Fibroblast of skin of right biceps (primary cell): ENCODE measurements around the gene CLDN2.

ENCODE experiments used
- DNase-seq: peaks from one replicate; pipeline ENCODE4 v3.0.0-alpha.2; 2013

CLDN2 gene

DNA sequence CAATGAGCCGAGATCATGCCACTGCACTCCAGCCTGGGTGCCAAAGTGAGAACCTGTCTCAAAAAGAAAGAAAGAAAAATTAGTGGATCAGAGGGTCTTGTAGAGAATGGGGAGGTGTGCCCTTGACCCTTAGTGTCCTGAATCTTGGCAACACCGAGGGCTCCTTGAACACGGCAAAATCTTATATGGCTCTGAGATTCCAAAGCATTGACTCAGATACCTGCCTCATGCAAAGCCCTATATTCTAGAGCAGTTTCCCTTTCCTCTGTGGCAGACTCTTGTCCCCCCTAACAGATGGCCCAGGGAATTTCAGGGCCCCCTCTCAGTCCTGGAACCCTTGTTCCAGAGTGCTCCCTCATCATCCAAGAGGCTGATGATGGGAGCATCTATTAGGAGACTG lies 6.8 kb downstream of the CLDN2 start:
- no peak for DNase-seq

DNA sequence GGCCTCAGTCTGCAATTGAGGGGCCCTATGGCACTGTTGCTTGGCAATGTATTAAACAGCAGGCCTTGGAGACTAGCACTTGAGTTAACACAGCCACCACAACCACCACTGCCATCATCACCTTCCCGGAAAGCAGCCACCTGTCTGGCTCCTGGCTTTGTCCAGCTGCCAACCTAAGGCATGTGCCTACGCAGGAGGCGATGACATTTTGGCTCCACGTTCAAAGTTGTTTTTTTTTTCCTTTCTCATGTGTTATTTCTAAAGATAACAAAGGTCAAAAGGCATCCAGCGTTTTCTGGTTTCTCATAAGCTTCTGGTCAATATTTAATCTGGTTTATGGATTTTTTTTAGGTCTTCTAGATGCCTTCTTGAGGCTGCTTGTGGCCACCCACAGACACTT lies 7.5 kb downstream of the CLDN2 start:
- DNase-seq, result no peak

DNA sequence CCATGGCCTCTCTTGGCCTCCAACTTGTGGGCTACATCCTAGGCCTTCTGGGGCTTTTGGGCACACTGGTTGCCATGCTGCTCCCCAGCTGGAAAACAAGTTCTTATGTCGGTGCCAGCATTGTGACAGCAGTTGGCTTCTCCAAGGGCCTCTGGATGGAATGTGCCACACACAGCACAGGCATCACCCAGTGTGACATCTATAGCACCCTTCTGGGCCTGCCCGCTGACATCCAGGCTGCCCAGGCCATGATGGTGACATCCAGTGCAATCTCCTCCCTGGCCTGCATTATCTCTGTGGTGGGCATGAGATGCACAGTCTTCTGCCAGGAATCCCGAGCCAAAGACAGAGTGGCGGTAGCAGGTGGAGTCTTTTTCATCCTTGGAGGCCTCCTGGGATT lies 8.0 kb downstream of the CLDN2 start:
- DNase-seq, result no peak

DNA sequence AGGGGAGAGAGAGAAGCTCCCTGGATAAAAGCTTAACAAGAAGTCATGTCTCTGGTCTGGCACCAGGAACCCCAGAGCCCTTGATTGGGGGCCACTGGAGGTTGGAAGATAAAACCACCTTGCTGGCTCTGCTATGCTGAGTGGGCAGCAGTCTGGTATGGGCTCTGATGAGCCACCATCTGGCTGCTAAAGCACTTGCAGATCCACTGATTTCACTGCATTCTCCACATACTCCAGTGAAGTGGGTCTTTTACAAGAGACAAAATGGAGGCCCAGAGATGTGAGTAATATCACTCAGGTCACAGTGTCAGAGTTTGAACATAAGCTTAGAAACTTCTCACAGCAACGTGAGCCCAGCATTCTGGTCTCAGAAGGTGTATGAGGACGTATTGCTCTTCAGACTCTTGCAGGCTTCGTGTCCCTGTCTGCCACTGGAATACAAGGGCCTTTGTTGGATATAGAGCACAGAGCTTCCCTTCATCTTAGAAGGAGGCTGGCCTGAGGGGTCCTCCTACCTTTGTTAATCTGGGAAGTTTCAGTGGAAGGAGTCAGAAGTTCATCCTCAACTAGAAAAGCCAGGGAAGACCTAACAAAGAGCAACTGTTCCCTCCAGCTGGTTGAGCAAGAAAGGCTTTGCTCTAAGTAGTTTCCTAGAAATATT lies 11.8 kb downstream of the CLDN2 start:
- no peak for DNase-seq

DNA sequence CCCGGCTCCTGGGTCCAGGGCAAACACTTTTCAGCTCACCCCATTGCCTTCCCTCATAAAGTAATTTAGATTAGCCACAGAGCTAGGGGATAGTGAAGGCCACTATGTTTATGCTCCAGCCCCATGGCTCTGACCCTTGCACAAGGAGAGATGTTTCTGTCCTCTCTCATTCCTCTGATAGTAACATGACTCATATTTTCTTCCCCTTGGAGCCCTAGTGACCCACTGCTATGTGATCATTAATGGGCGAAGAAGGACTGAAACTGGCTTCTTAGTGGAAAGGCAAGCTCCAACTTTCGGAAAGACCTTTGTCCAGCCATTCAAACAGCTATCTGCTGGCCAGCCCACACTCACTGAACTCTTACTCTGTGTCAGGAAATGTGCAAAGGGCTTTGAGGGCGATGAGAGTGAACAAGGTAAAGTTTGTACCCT lies 12.3 kb downstream of the CLDN2 start:
- no peak for DNase-seq

DNA sequence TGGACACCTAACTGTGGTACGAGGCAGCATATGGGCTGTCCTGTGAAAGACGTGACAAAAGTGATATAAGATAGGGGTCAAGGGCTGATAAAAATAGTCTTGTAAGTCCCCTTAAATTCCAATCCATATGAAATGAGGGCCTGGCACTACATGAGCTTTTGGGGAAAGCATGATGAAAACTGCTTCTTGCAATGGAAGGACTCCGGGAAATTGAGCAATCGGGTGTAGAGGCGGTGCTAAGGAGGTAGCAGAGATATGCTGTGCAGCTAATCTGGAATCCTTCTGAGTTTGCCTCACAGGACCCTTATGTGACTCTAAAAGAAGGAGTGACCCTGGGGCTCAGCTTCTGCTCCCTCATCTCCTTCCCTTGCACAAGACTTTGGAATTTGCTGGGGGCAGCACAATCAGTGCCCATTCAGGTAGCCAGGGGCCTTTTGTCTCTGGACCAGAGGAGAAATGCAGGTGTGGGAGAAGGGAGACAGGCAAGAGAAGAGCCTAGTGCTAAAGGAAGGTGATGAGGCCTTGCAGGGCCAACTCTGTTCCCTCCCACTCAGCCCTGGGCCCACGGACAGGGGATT lies 12.8 kb downstream of the CLDN2 start:
- no peak for DNase-seq

DNA sequence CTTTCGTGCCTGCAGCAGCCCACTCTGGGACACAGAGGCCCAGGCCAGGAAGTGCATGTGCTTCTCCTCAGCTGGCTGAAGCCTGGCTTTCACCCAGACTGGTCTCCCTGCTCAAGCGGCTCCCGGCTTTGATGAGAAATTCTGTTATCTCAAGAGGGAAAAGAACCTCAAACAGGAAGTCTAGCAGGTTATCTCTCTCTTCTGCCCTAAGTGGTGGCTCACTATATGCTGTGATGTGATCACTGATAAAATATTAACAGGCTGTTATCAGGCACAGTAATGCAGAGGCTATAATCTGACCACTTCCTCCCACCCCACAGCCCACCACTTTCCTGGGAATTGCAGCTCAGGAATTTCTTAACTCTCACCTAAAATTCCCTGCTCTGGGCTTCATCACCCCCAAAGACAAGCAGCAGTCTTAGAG lies 13.3 kb downstream of the CLDN2 start:
- no peak for DNase-seq

DNA sequence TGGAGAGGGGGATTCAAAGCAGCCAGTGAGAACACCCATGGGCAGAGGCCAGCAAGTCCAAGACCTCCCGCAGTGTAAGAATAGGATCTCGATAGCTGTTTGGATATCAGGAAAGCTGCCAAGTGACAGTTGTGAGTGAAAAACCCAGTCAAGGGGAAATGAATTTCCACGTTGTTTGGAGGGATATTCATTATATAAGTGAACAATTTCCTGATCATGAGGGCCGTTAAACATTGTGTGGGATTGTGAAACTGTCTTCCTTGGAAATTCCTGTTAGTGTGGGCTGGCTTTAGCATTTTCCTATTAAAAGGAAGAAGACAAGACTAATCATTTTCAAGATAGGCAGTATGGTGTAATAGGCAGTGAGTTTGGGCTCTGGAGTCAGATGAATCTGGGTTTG lies 15.0 kb downstream of the CLDN2 start:
- DNase-seq, result no peak

DNA sequence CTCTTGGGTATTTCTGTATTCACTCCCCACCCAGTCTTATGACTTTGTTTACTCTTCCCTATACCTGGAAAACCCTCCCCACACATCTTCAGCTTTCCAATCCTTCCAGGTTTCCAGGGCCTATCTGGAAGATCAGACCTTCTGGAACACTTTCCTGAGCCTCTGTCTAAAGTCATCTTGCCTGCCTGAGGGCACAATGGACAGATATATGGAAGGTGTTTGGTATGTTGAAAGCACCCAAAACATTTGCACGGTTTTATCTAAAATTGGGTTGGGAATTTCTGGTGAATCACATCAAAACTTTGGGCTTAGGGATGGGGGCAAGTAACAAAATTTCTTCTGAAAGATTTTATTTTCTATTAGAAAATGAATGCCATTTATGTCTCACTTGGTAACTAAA lies 16.0 kb downstream of the CLDN2 start:
- no peak for DNase-seq

DNA sequence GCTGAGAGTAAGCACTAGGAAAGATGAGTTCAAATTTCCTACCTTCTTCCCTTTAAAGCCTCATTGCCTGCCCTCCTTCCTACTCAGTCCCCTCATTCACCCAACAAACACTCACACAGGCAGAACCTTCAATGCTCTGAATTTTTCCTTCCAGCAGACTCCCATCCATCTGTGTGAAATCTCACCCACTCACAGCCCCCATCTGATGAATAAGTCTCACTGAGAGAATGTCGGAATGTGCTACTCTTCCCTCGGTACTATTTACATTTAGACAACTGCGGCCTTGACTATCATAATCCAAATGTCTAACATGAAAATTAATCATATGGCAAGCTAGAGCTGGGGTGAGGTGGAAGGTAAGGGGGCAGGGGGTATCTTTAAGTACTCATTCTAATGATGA lies 19.4 kb downstream of the CLDN2 start:
- no peak for DNase-seq

DNA sequence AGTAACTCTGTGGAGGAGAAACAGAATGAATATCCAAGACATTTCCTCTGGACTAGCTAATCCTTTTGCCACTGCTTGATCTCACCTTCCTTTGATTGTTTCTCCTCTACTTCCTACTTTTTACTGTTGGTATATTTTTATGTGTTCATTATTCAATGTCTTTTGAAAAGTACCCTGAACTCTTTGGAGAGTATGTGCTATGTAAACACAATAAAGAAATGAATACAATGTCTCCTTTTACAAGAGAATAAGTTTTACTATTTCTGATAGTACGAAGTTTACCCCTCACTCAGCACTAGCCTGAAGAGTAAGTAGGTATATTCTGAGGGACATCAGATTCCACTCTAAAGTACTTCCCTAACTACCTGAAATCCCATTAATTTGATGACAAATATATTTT lies 19.9 kb downstream of the CLDN2 start:
- no peak for DNase-seq

DNA sequence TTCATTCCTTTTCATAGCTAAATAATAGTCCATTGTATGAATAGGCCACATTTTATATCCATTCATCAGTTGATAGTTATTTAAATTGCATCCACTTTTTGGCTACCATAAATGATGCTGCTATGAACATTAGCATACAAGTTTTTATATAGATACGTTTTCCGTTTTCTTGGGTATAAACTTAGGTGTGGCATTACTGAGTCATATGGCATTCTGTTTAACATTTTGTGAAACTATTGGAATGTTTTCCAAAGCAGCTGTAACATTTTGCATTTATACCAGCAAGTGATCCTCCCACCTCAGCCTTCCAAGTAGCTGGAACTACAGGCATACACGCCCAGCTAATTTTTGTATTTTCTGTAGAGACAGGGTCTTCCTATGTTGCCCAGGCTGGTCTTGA lies 26.3 kb downstream of the CLDN2 start:
- DNase-seq, result no peak

DNA sequence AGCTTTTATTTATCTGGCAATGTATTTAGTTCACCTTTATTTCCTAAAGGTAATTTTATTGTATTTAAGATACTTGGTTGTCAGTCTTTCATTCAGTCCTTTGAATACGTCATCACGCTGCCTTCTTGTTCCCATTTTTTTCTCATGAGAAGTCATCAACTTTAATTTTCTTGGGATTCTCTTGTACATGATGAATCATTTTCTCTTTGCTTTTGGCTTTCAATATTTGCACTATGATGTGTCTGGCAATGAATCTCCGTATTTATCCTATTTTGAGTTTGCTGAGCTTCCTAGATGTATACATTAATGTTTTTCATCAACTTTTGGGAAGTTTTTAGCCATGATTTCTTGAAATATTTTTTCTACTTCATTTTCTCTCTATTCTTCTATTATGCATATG lies 28.4 kb downstream of the CLDN2 start:
- DNase-seq, result no peak

DNA sequence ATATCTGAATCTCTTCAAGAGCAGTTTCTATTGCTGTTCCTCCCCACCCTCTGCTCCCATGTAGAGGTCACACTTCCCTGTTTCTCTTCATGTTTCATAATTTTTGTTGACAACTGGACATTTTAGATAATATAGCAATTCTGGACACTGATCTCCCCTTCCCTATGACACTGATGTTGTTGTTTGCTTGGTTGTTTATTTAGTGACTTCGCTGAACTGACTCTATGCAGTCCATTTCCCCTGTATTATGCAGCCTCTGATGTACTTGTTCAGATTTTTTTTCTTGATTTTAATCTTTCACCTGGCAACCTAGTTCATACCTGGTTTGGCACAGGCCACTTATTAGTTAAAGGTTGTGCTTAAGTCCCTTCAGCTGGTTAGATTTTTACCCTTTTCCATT lies 29.2 kb downstream of the CLDN2 start:
- no peak for DNase-seq

DNA sequence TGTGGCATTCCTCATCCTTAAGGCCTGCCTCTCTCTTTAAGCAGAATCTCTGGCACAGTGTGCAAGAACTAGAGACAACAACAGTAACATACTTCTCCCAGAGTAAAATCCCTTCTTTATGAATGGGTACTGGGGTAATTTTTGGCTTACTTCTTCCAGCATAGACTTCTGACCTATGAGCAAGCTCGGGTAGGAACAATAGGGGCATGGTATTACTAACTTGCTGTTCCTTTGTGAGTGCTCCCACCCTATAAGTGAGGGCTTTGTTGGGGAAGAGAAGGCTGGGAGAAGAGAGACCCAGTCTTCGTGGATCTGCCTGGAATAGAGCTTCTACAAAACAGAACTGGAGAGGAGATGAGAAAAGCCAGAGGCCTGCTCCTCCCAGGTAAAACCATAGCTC lies 30.2 kb downstream of the CLDN2 start:
- DNase-seq, result no peak

DNA sequence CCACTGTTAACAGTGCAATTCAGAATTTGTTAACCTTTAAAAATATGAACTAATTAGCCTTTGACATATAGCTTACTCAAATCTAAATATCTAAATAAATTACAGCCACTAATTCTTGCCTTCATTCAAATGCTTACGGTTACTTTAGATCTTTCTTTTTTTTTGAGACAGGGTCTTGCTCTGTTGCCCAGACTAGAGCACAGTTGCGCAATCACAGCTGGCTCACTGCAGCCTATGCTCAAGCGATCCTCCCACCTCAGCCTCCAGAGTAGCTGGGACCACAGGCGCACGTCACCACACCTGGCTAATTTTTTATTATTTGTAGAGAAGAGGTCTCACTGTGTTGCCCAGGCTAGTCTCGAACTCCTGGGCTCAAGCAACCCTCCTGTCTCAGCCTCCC lies 31.0 kb downstream of the CLDN2 start:
- no peak for DNase-seq

DNA sequence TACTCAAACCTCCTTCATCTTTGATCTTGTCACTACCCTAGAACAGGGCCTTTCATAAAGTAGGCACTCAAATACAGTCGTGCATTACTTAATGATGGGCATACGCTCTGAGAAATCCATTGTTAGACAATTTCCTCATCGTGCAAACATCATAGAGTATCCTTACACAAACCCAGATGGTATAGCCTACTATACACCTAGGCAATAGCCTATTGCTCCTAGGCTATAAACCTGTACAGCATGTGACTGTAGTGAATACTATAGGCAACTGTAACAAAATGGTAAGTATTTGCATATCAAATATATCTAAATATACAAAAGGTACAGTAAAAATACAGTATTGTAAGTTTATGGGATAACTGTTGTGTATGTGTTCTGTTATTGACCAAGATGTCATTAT lies 31.9 kb downstream of the CLDN2 start:
- no peak for DNase-seq

DNA sequence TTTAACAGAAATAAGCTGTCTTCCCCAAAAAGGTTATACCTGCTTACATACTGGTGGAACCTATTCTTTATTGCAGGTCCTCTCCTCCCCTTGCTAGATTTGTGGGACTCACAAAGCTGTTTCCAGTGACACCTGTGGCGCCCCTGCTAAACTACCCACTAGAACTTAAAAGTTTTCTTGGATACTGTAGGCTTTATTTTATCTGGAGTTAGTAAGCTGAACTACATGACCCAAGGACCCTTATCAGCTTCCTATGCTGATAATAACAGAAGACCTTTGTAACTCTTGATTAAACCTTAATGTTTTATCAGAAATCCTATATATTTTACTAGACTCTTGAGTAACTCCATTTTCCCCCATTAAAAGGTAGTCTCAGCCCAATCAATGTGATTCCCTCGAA lies 32.3 kb downstream of the CLDN2 start:
- DNase-seq, result no peak

DNA sequence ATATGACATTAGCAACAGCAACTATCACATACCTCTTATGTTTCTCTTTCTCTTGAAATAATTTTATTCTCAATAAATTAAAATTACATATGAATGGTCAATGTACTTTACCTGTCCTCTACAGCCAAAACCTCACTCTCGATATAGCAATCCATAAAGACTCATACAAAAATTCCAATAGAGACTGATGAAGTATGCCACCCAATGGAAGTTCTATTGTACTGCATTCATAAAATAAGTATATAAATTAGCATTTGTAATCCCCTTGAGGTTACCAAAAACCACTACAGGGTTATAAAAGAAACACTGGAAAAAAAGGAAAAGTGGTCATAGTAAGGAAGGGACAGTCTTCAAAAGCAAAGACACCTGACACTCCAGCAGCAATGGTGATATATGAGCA lies 32.8 kb downstream of the CLDN2 start:
- no peak for DNase-seq

DNA sequence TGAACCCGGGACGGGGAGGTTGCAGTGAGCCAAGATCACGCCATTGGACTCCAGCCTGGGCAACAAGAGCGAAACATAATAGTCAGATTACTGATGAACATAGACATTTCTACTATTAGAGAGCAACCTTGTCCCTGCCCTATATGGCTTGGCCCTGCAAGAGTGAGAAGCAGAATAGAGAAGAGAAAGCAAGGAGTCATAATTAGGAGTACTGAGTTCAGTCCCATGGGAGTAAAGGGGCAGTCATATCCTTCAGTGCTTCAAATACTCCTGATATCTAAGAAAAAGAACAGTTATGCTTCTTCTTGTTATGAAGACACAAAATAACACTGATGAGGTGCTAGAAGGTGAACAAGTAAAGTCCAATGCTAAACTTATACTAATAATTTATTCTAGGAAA lies 33.8 kb downstream of the CLDN2 start:
- DNase-seq, result no peak

DNA sequence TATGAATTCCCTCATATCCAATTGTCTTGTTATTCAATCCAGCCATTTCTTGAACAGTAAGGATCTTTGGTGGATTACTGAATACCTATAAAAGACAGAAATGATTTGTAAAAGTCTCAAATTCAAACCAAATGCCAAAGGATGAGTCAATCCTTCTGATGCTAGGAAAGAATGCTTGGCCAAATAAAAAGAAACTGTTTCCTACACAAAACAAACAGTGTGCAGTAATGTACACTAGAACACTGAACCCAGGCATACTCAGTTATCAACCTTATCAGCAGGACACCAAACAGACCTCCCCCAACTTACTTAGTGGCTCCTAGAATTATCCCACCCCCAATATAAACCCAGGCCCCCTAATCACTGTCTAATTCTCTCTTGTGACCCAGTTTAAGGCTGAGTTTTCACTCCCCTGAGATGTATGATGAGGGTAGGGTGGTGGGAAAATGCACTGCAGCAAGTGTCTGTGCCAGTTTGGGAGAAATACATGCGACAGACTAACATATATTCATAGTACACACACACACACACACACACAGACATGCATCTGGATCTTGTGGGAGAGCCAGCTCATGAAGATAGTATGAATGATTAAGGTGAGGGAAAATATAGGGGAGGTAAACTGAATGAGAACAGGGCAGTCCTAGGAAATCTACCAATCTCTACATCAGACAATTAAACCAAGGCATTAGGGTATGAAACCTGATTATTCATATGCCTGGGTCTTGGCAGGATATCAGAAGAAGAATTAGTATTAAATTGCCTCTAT lies 35.0 kb downstream of the CLDN2 start:
- DNase-seq, result peak; percentile 39

DNA sequence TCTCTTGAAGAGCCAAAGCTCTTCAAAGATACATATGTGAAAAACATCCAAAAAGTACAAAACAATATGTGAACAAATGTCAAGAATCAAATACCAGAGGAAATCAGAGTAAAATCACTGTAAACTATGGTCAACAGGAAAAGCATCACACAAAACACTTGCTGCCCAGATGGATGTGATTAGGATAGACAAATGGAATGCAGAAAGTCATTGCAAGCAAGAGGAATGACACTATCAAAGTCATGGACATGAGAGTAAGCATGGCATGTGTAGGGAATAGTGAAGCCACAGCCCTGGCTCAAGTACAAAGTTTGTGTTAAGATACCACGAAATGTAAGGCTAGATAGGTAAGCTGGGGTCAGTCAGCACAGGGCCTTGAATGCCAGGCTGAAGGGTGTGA lies 37.7 kb downstream of the CLDN2 start:
- DNase-seq, result no peak

DNA sequence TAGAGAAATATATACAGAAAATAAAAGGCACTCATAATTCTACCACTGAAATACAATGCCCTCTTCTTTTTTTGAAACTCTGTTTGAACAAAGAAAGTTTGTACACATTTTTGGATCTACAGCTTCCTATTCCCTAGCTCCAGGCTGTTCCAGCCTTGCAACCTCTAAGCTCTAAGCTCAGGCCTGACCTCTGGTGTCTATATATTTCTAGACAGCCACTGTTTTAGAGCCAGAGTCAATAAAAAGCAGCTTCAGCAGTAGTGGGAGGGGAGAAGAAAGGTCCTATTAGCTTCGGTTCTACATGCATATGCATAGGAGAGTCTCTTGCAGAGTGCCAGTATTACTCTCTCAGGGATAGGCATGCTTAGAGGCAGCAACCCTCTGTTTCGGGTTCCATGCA lies 39.7 kb downstream of the CLDN2 start:
- DNase-seq, result no peak

DNA sequence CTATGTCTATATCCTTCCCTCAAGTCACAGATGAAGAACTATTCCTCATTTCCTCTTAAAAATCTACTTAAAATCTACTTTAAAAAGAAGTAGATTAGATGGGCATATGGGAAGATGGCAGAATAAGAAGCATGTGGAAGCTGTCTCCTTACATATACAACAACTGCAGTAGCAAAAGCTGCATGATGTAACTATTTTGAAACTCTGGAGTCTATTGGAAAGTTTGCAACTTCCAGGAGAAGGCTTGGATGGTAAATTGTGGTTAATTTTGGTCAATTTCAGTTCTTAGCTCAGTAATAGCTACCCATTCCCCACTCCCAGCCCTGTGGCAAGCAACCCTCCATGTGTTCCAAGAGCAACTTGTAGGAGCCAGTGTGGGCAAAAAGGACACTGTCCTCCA lies 42.9 kb downstream of the CLDN2 start:
- no peak for DNase-seq

DNA sequence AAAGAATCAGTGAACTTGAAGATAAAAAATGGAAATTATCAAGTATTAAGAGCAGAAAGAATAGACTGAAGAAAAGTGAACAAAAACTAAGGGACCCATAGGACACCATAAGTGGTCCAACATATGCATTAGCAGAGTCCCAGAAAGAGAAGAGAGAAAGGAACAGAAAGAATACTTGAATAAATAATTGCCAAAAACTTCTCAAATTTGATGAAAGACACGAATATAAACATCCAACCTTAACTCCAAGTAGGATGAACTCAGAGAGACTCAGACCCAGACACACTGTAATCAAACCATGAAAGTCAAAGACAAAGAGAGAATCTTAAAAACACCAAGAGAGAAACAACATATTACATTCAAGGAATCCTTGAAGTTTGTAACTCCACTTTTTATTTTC lies 44.1 kb downstream of the CLDN2 start:
- DNase-seq, result no peak
